Kidney tubule cell (primary cell): ENCODE data around the gene ZDHHC21.
A peak's percentile ranks its signal among the peaks of the same experiment; 100 is the strongest.
"Not testable (repeated sequence)": the region's sequence is repeated elsewhere in the genome, so short reads cannot be mapped to it uniquely, and the experiment has no call there.

Source experiments
- DNase-seq: peaks from one replicate; pipeline ENCODE4 v3.0.0-alpha.2; 2018; ENCODE audit warnings: low spot score

The ZDHHC21 gene

GRCh38 chr9:14682616-14683015 lies 10.6 kb downstream of the ZDHHC21 start:
- not testable (repeated sequence) for DNase-seq

- DNase-seq, result no peak
These were observed 14.5 kb downstream of the ZDHHC21 start for GRCh38 chr9:14678776-14679175.

GRCh38 chr9:14677872-14678271 lies 15.4 kb downstream of the ZDHHC21 start:
- DNase-seq, result no peak

GRCh38 chr9:14677396-14677795 lies 15.8 kb downstream of the ZDHHC21 start:
- no peak for DNase-seq

GRCh38 chr9:14674630-14675029 lies 18.6 kb downstream of the ZDHHC21 start:
- no peak for DNase-seq

GRCh38 chr9:14671377-14671776 lies 21.9 kb downstream of the ZDHHC21 start:
- DNase-seq, result no peak

GRCh38 chr9:14670718-14671117 lies 22.5 kb downstream of the ZDHHC21 start:
- peak; percentile 29 for DNase-seq

- DNase-seq, result not testable (repeated sequence)
These were observed 29.2 kb downstream of the ZDHHC21 start for GRCh38 chr9:14664022-14664421.

- no peak for DNase-seq
These were observed 31.2 kb downstream of the ZDHHC21 start for GRCh38 chr9:14662060-14662453.

- DNase-seq, result peak; percentile 34
These were observed 31.7 kb downstream of the ZDHHC21 start for GRCh38 chr9:14661421-14662059.

GRCh38 chr9:14660721-14661120 lies 32.5 kb downstream of the ZDHHC21 start:
- no peak for DNase-seq

- DNase-seq, result no peak
These were observed 38.3 kb downstream of the ZDHHC21 start for GRCh38 chr9:14654932-14655331.

GRCh38 chr9:14653511-14653910 lies 39.7 kb downstream of the ZDHHC21 start:
- DNase-seq, result no peak

- DNase-seq, result peak; percentile 53
These were observed 40.4 kb downstream of the ZDHHC21 start for GRCh38 chr9:14652729-14653377.

- no peak for DNase-seq
These were observed 42.6 kb downstream of the ZDHHC21 start for GRCh38 chr9:14650596-14650995.

- no peak for DNase-seq
These were observed 47.6 kb downstream of the ZDHHC21 start for GRCh38 chr9:14645648-14646047.

- DNase-seq, result no peak
These were observed 52.3 kb downstream of the ZDHHC21 start for GRCh38 chr9:14640967-14641366.

- DNase-seq, result no peak
These were observed 52.9 kb downstream of the ZDHHC21 start for GRCh38 chr9:14640294-14640693.

- DNase-seq, result no peak
These were observed 59.2 kb downstream of the ZDHHC21 start for GRCh38 chr9:14633906-14634565.

- DNase-seq, result no peak
These were observed 60.1 kb downstream of the ZDHHC21 start for GRCh38 chr9:14633148-14633547.

GRCh38 chr9:14627513-14627912 lies 65.7 kb downstream of the ZDHHC21 start:
- DNase-seq, result peak; percentile 10

GRCh38 chr9:14618836-14619420 lies 74.3 kb downstream of the ZDHHC21 start:
- DNase-seq, result no peak
